GM23248 (cell line): ENCODE results near the gene YY2.

ENCODE experiments used
- EZH2 ChIP-seq: fragments of 200-600 bp; sonication (generic); IDR thresholded peaks from 2 replicates; pipeline ENCODE4 v1.6.1; 2018; ENCODE audit warnings: antibody characterized with exemption, mild to moderate bottlenecking; ENCODE audit not compliant: insufficient read depth, poor library complexity, severe bottlenecking
- EZH2phosphoT487 ChIP-seq: fragments of 200-600 bp; sonication (generic); IDR thresholded peaks from 2 replicates; pipeline ENCODE4 v1.6.1; 2018; ENCODE audit warnings: antibody characterized with exemption, moderate library complexity, mild to moderate bottlenecking, low read depth; ENCODE audit not compliant: insufficient read depth

GRCh38 chrX:21813612-21814368 is 42.0 kb upstream of the YY2 start:
- TF ChIP-seq EZH2 (no peak), EZH2phosphoT487 (no peak)
